Measurements from ENCODE around the gene CCDC174. TPM values are rescaled to one million over a fixed set of nuclear protein-coding genes. Genes with fewer than 3 reads are reported as not detected.

Gene CCDC174
- total RNA-seq, 2 donors from 2014 or later, result 26.9 to 55.9 TPM

GRCh38 chr3:14616606-14617507 is 34.7 kb upstream of the CCDC174 start:
- no peaks in the 10 kb centered on the region for H3K9me3 ChIP-seq (ENCODE audit: control insufficient read depth, low read length, poor library complexity, severe bottlenecking)
- H3K36me3 Mint-ChIP-seq (ENCODE audit: low read depth), result peaks cover 4% of the 10 kb centered on the region
- ATAC-seq (no peak), DNase-seq (no peak)
- H3K4me1 Mint-ChIP-seq, result no peaks in the 10 kb centered on the region
- H3K27me3 Mint-ChIP-seq, result peaks cover 50% of the 10 kb centered on the region
- no peak overlapping the region for H3K4me3 Mint-ChIP-seq
- H3K27ac Mint-ChIP-seq, result no peak overlapping the region

GRCh38 chr3:14617508-14618023 is 34.0 kb upstream of the CCDC174 start:
- DNase-seq, result no peak
- ATAC-seq, result no peak
- no peak overlapping the region for H3K4me3 Mint-ChIP-seq
- H3K9me3 ChIP-seq (ENCODE audit: control insufficient read depth, low read length, poor library complexity, severe bottlenecking), result no peaks in the 10 kb centered on the region
- no peaks in the 10 kb centered on the region for H3K4me1 Mint-ChIP-seq
- H3K27me3 Mint-ChIP-seq, result peaks cover 46% of the 10 kb centered on the region
- H3K36me3 Mint-ChIP-seq (ENCODE audit: low read depth), result peaks cover 4% of the 10 kb centered on the region
- no peak overlapping the region for H3K27ac Mint-ChIP-seq

GRCh38 chr3:14619605-14620004 is 32.0 kb upstream of the CCDC174 start:
- no peak overlapping the region for H3K27ac Mint-ChIP-seq
- H3K36me3 Mint-ChIP-seq (ENCODE audit: low read depth), result peaks cover 4% of the 10 kb centered on the region
- peaks cover 33% of the 10 kb centered on the region for H3K27me3 Mint-ChIP-seq
- ATAC-seq (no peak), DNase-seq (no peak)
- H3K9me3 ChIP-seq (ENCODE audit: control insufficient read depth, low read length, poor library complexity, severe bottlenecking), result no peaks in the 10 kb centered on the region
- no peaks in the 10 kb centered on the region for H3K4me1 Mint-ChIP-seq
- H3K4me3 Mint-ChIP-seq, result no peak overlapping the region

- no peaks in the 10 kb centered on the region for H3K4me1 Mint-ChIP-seq
- H3K27me3 Mint-ChIP-seq, result peaks cover 32% of the 10 kb centered on the region
- no peaks in the 10 kb centered on the region for H3K9me3 ChIP-seq (ENCODE audit: control insufficient read depth, low read length, poor library complexity, severe bottlenecking)
- H3K36me3 Mint-ChIP-seq (ENCODE audit: low read depth), result peaks cover 4% of the 10 kb centered on the region
- DNase-seq (no peak), ATAC-seq (no peak)
- no peak overlapping the region for H3K27ac Mint-ChIP-seq
- no peak overlapping the region for H3K4me3 Mint-ChIP-seq
Measured at GRCh38 chr3:14620512-14620911, 31.1 kb upstream of the CCDC174 start.

- ATAC-seq, result no peak
- Mint-ChIP-seq H3K4me1 (no peaks in the 10 kb centered on the region), H3K27me3 (peaks cover 26% of the 10 kb centered on the region), H3K36me3 (ENCODE audit: low read depth) (no peaks in the 10 kb centered on the region), H3K4me3 (no peak overlapping the region), H3K27ac (no peak overlapping the region)
- no peaks in the 10 kb centered on the region for H3K9me3 ChIP-seq (ENCODE audit: control insufficient read depth, low read length, poor library complexity, severe bottlenecking)
- no peak for DNase-seq
Measured at GRCh38 chr3:14621093-14621492, 30.5 kb upstream of the CCDC174 start.

GRCh38 chr3:14622368-14622767 is 29.2 kb upstream of the CCDC174 start:
- Mint-ChIP-seq H3K36me3 (ENCODE audit: low read depth) (no peaks in the 10 kb centered on the region), H3K27ac (no peak overlapping the region), H3K27me3 (peaks cover 21% of the 10 kb centered on the region), H3K4me1 (peaks cover 1% of the 10 kb centered on the region), H3K4me3 (no peak overlapping the region)
- DNase-seq (no peak), ATAC-seq (no peak)
- H3K9me3 ChIP-seq (ENCODE audit: control insufficient read depth, low read length, poor library complexity, severe bottlenecking), result no peaks in the 10 kb centered on the region

GRCh38 chr3:14623569-14624051 is 28.0 kb upstream of the CCDC174 start:
- no peaks in the 10 kb centered on the region for H3K9me3 ChIP-seq (ENCODE audit: control insufficient read depth, low read length, poor library complexity, severe bottlenecking)
- Mint-ChIP-seq H3K27me3 (peaks cover 20% of the 10 kb centered on the region), H3K27ac (no peak overlapping the region), H3K36me3 (ENCODE audit: low read depth) (peaks cover 2% of the 10 kb centered on the region), H3K4me3 (no peak overlapping the region), H3K4me1 (peaks cover 2% of the 10 kb centered on the region)
- no peak for ATAC-seq
- no peak for DNase-seq

- Mint-ChIP-seq H3K27me3 (peaks cover 15% of the 10 kb centered on the region), H3K36me3 (ENCODE audit: low read depth) (peaks cover 2% of the 10 kb centered on the region), H3K27ac (no peak overlapping the region), H3K4me3 (no peak overlapping the region), H3K4me1 (peaks cover 2% of the 10 kb centered on the region)
- ATAC-seq (no peak), DNase-seq (no peak)
- H3K9me3 ChIP-seq (ENCODE audit: control insufficient read depth, low read length, poor library complexity, severe bottlenecking), result no peaks in the 10 kb centered on the region
Measured at GRCh38 chr3:14624498-14624897, 27.1 kb upstream of the CCDC174 start.

- DNase-seq (no peak), ATAC-seq (no peak)
- peaks cover 2% of the 10 kb centered on the region for H3K36me3 Mint-ChIP-seq (ENCODE audit: low read depth)
- peaks cover 2% of the 10 kb centered on the region for H3K4me1 Mint-ChIP-seq
- H3K27ac Mint-ChIP-seq, result no peak overlapping the region
- H3K9me3 ChIP-seq (ENCODE audit: control insufficient read depth, low read length, poor library complexity, severe bottlenecking), result no peaks in the 10 kb centered on the region
- peaks cover 15% of the 10 kb centered on the region for H3K27me3 Mint-ChIP-seq
- H3K4me3 Mint-ChIP-seq, result no peak overlapping the region
Measured at GRCh38 chr3:14625443-14625842, 26.1 kb upstream of the CCDC174 start.

- Mint-ChIP-seq H3K27me3 (peaks cover 25% of the 10 kb centered on the region), H3K27ac (no peak overlapping the region), H3K4me1 (peaks cover 2% of the 10 kb centered on the region), H3K36me3 (ENCODE audit: low read depth) (peaks cover 2% of the 10 kb centered on the region), H3K4me3 (no peak overlapping the region)
- ATAC-seq (no peak), DNase-seq (no peak)
- no peaks in the 10 kb centered on the region for H3K9me3 ChIP-seq (ENCODE audit: control insufficient read depth, low read length, poor library complexity, severe bottlenecking)
Measured at GRCh38 chr3:14627815-14628214, 23.7 kb upstream of the CCDC174 start.

- ATAC-seq (no peak), DNase-seq (no peak)
- no peak overlapping the region for H3K4me3 Mint-ChIP-seq
- H3K9me3 ChIP-seq (ENCODE audit: control insufficient read depth, low read length, poor library complexity, severe bottlenecking), result no peaks in the 10 kb centered on the region
- peaks cover 25% of the 10 kb centered on the region for H3K27me3 Mint-ChIP-seq
- H3K4me1 Mint-ChIP-seq, result peaks cover 2% of the 10 kb centered on the region
- no peak overlapping the region for H3K27ac Mint-ChIP-seq
- H3K36me3 Mint-ChIP-seq (ENCODE audit: low read depth), result peaks cover 2% of the 10 kb centered on the region
Measured at GRCh38 chr3:14628406-14628805, 23.2 kb upstream of the CCDC174 start.

- no peak overlapping the region for H3K27ac Mint-ChIP-seq
- DNase-seq, result no peak
- no peaks in the 10 kb centered on the region for H3K9me3 ChIP-seq (ENCODE audit: control insufficient read depth, low read length, poor library complexity, severe bottlenecking)
- peaks cover 5% of the 10 kb centered on the region for H3K4me1 Mint-ChIP-seq
- H3K36me3 Mint-ChIP-seq (ENCODE audit: low read depth), result peaks cover 2% of the 10 kb centered on the region
- H3K4me3 Mint-ChIP-seq, result no peak overlapping the region
- H3K27me3 Mint-ChIP-seq, result peaks cover 44% of the 10 kb centered on the region
- no peak for ATAC-seq
Measured at GRCh38 chr3:14630404-14631100, 21.0 kb upstream of the CCDC174 start.

- H3K27me3 Mint-ChIP-seq, result peaks cover 45% of the 10 kb centered on the region
- H3K4me3 Mint-ChIP-seq, result no peak overlapping the region
- no peak for ATAC-seq
- peaks cover 2% of the 10 kb centered on the region for H3K36me3 Mint-ChIP-seq (ENCODE audit: low read depth)
- H3K4me1 Mint-ChIP-seq, result peaks cover 5% of the 10 kb centered on the region
- no peak overlapping the region for H3K27ac Mint-ChIP-seq
- no peaks in the 10 kb centered on the region for H3K9me3 ChIP-seq (ENCODE audit: control insufficient read depth, low read length, poor library complexity, severe bottlenecking)
- no peak for DNase-seq
Measured at GRCh38 chr3:14631101-14631497, 20.5 kb upstream of the CCDC174 start.
